ENCODE data around the gene AMOTL1.
"Not testable (repeated sequence)": the region's sequence is repeated elsewhere in the genome, so short reads cannot be mapped to it uniquely, and the experiment has no call there.

AMOTL1 gene

DNA sequence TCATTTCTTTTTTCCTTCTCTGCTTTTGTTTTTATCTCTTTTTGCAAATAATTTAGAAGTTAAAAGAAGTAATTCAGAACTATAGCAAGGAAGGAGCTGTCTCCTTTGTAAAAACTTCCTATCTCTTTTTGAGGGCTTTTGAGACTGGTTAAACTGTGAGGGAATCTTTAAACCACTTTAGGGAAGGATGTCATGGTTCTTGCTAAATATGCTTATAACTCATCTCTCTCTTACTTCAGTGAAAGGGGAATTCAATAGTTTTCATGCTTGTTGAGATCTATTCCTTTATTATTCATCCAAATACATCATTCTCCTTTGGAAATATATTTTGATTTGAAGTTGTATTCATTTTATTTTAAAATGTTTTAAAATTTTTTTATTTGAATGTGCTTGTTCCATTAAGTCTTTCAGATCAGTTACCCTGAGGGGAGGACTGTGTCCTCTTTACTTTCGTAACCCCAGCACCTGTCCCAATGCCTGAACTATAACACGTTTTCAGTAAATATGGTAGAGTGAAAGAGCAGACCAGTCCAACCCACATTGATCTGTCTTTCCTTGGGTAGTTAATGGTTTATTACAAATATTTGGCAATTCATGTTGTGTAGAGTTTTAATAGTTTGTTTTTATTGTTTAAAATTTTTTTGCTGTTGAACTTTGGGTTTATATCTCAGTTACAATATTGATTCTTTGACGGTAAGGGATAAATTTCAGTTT is 27.5 kb downstream of the AMOTL1 start:
- no peak for DNase-seq

DNA sequence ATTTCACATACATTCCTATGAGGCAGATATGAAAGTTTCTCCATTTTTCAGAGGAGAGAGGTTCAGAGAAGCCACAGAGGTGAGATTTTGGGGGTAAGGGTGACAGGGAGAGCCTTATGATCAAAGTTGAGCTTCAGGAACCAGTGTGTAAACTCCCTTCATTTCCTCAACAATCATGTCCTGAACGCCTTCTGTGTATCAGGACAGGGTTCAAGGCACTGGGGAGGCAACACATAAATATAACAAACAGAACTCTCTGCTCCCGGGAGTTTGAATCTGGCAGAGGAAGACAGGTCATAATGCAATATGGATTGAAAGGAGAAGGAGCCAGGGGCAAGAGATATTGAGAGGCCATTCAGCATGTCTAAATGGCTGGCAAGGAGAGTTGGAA is 28.0 kb downstream of the AMOTL1 start:
- DNase-seq, result no peak

DNA sequence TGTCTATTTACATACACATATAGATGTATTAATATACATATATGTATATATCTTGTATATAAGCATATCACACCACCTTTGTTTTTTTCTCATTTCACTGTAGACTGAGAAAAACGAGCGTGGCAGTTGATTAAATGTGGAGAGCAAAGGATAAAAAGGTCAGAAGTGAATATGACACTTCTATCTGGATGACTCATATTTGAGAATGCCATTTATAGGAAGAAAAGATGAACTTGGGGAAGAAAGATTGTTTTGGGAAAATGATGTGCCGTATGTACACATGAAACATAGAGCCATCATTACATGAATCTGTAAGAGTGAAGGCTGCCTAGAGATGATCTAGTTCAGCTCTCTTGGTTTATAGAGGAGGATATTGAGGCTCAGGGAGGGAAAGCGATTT is 28.7 kb downstream of the AMOTL1 start:
- DNase-seq, result no peak

DNA sequence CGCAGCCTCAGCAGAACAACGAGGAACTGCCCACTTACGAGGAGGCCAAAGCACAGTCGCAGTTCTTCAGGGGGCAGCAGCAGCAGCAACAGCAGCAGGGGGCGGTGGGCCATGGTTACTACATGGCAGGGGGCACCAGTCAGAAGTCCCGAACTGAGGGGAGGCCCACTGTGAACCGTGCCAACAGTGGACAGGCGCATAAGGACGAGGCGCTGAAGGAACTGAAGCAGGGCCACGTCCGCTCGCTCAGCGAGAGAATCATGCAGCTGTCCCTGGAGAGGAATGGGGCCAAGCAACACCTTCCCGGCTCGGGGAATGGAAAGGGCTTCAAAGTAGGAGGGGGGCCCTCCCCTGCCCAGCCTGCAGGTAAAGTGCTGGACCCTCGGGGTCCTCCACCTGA is 31.6 kb downstream of the AMOTL1 start:
- no peak for DNase-seq

DNA sequence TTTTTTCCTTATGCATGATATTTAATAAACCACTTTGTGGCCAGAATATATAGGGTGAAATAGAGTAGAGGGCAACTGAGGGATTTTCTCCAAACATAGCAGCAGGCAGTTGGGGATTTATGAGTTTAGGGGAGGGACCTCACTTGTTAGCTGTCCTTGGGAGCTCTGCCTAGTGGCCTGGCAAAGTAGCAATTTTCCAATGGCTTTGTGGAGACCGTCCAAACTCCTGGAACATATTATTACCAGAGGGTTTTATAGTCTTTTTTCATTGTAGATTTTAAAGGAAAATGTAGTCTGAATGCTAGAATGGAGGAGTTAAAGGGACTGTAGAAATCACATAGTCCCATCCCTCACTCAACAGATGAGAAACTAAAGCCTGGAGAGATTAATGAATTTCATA is 32.3 kb downstream of the AMOTL1 start:
- no peak for DNase-seq

DNA sequence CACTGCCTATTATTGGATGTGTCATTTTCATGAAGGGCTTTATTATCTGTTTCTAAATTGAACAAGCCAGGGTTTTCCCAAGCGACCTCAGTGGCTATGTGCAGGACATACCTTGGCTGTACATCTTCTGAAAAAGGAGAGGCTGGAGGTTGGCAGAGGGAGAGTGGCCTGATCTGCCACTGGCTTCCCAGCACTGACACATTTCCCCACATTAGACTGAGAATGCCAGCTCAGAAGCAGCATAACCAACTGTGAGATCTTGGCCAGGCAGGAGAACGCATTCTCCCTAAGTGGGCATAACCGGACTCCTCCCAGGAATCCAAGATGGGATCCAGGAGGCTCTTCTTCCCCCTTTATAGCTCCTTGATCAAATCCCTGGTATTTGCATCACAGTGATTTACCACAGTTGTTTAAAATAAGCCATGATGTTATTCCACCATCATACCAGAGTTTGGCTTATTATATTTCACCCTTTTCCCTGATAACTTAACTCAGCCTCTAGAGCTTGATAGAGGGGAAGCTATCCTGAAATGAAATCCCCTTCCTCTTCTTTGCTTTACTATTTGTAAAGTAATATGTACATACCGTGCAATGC is 33.8 kb downstream of the AMOTL1 start:
- no peak for DNase-seq

DNA sequence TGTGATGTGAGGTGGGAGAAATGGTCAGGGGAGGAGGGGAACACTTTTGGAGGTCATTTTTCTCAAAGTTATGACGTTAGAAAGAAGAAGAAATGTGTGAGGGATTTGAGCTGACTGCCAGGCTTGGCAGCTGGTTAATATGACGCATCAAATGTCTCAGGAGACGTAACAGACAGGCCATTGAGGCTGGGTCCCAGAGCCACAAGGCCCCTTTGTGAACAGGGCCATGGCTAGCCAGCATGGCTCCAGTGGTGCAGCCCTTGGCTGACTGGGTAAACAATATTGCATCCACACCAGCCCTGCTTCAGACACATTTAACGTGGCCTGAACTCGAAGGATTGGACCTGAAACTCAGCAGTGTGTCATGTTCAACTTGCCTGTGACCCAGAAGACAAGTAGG is 34.3 kb downstream of the AMOTL1 start:
- no peak for DNase-seq

DNA sequence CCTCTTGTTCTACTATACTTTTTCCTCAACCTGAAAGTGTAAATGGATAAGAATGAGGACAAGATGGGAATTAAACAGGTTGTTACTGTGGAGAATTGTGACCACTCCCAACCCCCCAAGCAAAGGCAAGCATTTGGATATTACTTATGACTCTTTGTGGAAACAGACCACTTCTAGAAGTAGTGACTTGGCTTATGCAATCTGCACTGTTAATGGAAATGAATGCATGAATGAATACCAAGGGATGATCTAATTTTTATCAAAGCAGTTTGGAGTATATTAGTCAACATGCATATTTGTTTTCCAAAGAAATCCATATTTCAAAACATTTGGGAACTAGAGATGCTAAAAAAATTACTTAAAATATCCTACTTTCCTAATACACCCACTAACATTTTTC is 35.3 kb downstream of the AMOTL1 start:
- DNase-seq, result no peak

DNA sequence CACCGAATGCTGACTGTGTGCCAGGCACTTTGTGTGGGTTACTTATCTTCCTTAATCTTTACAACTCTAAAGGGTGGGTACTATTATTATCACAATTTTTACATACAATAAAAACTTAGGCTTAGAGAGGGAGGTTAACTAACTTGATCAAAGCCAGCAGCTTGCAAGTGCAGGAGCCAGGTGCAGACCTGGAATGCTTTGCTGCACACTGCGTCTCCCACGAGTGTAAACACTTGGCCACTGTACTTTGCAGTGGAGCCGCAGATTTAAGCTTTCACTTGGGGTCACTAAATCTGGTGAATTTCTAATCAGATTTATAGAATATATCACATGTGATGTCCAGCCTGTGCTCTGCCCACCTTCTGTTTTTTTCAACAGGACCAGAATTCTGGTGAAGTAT is 36.7 kb downstream of the AMOTL1 start:
- DNase-seq, result no peak

DNA sequence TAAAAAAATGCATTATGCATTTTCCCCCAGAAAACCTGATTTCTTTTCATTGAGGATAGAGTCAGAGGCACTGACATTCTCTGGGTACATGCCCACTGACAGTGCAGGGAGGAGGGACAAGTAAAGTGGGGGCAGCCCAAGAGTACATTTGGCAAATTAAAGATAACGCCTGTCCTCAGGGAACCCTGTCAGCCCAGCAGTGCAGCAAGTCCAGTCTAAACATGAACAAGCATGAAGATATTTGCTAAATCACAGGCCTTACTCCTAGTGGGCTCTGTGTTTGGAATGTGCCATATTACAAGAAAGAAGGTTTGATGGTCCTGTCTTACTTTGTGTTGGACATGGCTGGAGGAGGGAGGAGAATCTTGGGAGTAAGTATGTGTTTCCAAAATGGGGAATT is 37.9 kb downstream of the AMOTL1 start:
- no peak for DNase-seq

DNA sequence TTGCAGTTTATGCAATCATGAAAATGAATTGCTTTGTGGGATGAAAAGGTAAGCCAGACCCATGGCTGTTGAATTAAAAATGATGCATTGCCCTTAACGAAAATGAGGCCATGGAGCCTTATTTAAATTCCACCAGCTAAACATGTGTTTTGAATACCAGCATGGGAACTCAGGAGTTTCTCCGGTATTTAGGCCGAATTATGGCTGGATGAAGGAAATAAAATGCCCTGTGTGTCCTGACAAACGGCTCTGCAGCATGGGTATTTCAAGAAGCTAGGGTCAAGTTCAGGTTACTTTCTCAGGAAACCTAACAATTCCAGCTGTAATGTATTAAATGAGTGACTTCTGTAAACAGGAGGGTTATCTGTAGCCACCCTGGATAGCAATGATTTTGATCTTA is 38.3 kb downstream of the AMOTL1 start:
- no peak for DNase-seq

DNA sequence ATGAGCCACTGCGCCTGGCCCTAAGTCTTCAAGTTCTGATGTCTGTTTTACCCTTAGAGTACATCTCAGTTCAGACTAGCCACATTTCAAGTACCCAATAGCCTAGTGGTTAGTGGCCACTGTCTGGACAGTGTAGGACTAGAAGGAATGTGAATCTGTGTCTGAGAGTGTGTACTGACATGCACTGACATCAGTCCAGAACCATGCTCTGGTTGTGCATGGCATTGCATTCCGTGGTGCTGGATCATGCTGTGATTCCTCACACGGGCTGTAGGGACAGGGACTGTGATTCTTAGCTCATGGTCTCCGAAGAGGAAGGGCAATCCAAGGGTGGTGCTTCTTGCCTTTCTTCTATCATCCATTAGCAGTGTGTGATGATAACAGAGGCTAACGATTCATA is 41.1 kb downstream of the AMOTL1 start:
- DNase-seq, result no peak

DNA sequence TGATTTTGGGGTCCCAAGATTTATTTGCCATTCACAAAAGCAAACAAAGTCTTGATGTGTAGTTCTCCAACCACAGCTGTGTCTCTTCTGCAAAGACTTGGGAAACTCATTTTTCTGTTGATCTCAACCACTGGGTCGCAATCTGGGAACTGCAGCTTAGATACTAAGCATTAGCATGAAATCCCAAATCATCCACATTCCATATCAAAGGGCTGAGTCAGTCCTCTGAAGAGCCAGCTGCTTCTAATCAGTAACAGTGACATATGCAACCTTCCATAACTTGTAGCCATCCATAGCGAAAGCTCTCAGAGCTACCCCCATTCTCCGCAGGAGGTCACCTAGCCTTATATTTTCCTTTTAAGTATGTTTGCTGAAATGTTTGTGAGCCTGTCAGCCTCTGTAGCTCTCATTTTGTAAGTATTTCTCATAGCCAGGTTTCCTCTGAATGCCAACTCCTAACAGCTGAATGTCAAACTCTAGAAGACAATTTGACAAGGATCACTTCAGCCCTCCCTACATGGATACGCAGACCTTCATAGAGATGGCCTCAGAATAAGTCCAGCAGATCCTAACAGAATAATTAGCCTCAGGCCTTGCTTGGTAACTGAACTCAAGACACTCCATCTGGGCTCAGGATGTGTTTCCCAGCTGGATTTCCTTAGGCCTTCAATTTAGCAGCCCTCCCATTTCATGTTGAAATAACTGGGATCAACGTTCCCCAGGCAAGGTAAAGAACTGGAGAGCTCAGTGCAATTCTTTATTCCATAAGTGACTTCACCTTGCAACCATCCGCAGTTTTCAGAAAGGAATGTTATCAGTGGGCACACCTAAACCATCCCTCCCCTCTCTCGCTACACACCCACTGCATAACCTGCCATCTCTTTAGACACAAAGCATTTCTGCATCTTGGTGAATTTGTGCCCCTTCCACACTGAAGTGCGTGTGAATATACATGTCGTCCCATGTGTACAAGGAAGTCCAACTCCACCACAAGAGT is 44.9 kb downstream of the AMOTL1 start:
- DNase-seq, result not testable (repeated sequence)

DNA sequence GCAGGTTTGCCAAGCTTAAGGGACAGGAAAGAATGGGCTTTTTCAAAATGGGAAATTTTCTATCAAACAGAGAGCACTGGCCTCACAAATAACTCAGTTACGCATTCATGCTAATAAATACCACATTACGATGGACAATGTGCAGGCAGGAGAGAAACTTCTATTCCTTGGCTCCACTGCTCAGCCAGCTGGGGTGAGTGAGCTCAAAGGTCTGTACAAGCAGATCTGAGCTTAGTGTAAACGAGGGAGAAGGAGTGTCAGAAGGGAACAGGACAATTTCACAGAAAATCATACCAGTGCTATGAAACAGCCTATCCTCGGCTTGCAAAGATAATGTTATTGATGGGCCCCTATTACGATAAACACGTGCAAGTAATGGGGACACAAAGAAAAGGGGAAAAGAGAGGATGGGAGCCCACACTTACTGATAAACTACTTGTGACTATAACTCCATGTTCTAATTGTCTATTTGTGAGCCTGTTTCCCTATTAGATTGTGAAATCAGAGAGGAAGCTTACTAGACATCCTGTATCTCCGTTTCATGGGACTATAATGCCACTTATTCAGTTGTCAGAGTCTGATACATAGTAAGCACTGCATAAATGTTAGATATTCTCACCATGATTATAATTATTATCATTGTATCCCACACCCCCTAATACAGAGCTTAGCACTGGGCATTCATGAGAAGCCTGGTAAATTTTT is 46.3 kb downstream of the AMOTL1 start:
- no peak for DNase-seq

DNA sequence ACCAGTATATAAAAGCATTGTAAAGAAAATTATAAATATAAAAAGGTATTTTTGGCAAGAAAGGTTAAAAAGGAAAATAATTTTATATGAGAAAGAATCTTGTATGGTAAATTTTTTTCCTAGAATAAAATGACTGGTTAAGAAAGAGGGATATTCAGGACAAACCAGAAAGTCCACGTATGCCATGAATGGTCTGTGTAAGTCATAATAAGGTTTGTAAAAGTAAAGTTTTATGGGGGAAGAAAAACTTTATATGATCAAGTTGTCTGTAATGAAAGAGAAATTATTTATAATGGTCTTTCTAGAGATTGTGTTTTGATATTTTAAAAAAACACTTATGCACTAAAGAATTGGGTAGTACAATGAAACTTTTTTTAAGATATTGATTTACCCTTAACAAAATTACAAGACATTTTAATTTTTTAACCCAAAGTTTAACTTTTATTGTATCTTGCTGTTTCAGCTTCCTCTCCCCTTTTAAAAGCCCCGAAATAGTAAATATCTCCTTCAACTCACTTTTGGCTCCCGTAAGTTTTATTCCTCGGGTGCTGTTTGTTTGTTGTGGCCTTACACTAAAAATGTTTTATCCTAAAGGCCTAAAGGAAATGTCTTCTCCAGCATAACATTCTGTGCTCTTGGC is 47.7 kb downstream of the AMOTL1 start:
- no peak for DNase-seq

DNA sequence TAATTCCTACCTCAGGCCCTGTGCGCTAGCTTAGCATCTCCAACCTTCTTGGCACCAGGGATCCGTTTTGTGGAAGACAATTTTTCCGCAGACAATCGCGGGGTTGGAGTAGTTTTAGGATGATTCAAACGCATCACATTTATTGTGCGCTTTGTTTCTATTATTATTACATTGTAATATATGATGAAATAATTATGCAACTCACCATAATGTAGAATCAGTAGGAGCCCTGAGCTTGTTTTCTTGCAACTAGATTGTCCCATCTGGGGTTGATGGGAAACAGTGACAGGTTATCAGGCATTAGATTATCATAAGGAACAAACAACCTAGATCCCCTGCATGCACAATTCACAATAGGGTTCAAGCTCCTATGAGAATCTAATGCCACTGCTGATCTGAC is 52.3 kb downstream of the AMOTL1 start:
- no peak for DNase-seq

DNA sequence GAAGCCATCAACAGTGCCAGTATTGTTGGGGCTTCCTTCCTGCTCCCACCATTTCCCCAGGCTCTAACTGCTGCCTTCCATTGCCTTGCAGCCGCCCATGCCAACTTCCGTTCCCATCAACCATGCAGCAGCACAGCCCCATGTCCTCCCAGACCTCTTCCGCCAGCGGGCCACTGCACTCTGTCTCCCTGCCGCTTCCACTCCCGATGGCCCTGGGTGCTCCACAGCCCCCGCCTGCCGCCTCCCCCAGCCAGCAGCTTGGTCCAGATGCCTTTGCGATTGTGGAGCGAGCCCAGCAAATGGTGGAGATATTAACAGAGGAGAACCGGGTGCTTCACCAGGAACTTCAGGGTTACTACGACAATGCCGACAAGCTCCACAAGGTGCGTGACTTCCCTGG is 53.3 kb downstream of the AMOTL1 start:
- DNase-seq, result no peak

DNA sequence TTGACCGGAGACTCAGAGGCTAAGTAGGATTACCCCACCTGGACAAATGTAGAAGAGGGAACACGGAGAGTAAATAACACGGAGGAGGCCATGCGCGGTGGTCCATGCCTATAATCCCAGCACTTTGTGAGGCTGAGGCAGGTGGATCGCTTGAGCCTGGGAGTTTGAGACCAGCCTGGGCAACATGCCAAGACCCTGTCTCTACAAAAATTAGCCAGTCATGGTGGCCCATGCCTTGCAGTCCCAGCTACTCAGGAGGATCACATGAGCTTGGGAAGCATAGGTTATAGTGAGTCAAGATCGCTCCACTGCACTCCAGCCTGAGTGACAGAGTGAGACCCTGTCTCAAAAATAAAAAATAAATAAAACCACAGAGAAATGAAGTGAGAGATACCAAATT is 53.9 kb downstream of the AMOTL1 start:
- no peak for DNase-seq

DNA sequence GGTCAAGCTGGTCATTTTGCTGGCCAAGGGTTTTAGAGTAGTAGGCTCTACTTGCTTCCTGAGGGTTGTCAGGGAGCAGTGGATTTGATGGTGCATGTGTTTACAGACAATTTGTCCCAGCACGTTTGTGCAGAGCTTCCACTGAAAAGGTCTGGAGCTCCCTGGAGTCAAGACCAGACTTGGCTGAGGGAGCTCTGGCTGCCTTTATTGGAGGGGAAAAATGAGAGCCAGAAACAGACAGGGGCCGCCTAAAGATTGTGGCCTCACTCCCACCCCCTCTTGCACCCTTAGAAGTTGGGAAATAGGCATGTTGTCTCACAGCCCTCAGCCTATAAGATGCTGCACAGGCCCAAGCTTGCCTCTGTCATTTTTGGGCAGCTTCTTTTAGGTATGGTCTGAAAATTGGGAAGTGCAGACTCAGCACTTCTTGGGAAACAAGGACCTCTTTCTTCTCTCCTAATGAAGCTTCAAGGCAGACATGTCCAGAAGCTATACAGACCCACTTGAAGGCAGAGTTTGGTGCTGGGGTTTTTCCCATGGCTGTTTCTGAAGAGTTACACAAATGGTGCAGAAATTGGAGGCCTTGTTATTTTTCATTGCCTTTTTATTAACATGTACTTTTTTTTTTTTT is 55.1 kb downstream of the AMOTL1 start:
- DNase-seq, result no peak

DNA sequence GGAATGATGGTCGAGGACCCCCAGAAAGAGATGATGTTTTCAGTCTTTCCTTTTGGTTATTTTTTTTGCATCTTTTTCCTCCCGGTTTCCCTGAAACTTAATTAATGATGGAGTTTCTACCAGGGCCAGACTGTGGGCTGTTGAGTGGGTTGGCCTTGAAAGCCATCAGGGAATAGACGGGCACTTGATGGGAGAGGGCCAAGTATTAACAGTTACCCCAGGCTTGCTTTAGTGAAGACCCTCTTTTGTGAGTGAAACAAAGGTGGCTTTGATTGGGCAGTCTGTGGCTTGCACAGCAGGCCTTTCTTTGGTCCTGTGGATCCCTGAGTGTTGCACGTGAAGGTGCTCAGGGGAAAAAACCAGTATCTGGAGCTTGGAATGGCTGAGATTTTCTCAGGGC is 56.9 kb downstream of the AMOTL1 start:
- DNase-seq, result no peak

DNA sequence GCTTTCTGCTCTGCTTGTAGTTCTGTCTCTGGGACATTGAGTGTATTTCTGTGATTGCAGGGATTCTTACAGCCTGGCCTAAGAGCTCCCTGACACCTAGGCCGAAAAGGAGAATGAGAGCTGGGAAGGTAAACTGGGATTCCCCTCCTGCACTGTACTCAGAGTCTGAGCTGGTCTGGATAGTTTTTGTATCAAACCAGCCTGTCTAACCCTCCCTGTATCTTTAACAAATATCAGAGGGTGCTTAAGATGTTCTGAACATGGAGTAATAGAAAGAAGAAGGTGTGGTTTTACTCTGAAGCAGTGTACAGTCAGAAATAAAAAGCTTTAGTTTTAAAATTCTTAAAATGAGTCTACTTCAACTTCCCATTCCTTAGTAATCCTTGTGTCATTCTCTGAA is 57.3 kb downstream of the AMOTL1 start:
- no peak for DNase-seq

DNA sequence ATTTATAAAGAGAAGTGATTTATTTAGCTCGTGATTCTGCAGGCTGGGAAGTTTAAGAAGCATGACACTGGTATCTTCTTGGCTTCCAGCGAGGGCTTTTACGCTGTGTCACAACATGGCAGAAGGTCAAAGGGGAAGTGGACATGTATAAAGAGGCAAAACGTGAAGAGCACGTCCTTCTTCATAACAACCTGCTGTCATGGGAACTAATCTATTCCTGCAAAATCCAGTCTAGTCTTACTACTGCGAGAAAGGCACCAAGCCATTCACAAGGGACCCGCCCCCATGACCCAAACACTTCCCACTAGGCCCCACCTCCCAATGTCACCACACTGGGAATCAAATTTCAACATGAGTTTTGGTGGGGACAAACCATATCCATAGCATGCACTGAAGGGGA is 58.3 kb downstream of the AMOTL1 start:
- no peak for DNase-seq

All from RPMI8226 (cell line).